Measurements from ENCODE around the gene FREY1. TPM values are rescaled to one million over a fixed set of nuclear protein-coding genes. Genes with fewer than 3 reads are reported as not detected.
A peak's percentile ranks its signal among the peaks of the same experiment; 100 is the strongest.

Gene FREY1
- total and polyA plus RNA-seq, 9 of the 15 experiments (the other 6 are each of a cell fraction or from before 2014, with no cell fraction given), result 0.25 to 1.5 (median 1.1) TPM; not detected in 5

DNA sequence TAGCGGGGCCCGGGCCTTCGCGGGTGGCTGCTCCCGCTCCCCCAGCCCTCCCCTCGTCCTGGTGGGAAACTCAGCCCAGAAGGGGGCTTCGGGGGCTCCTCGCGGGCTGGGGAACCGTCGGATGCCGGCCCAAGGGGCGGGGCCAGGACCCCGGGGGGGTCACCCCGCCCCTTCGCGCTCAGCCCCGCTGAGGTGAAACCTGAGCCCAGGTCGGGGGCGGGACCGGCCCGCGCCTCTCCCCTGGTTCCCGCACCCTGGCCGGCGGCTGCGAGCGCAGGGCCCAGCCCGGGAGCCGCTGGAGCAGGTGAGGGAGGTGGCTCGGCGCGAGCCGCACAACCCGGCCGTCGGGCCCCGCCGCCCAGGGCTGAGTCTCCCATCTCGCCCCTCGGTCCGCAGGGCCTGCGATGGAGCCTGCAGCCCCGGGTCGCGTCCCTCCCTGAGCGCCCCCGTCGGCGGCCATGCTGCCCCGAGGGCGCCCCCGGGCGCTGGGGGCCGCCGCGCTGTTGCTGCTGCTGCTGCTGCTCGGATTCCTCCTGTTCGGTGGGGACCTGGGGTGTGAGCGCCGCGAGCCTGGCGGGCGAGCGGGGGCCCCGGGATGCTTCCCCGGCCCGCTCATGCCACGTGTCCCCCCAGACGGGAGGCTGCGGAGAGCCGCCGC lies 15.5 kb upstream of the FREY1 start, which contains the start of gene LARGE2 (continued):
- TF ChIP-seq TCFL5 (CRISPR knock-in tag; conservative IDR thresholded peaks at IDR 0.05) (no peak), ESRRA (IDR thresholded peaks at IDR 0.05; ENCODE audit: borderline replicate concordance, low read depth) (no peak), KAT8 (IDR thresholded peaks at IDR 0.05; ENCODE audit: low read depth) (no peak), RAD21 (CRISPR knock-in tag; conservative IDR thresholded peaks at IDR 0.05 in 1 of 2, IDR thresholded peaks at IDR 0.05 in 1 of 2) (no peak), SMAD1 (IDR thresholded peaks at IDR 0.05; ENCODE audit: low read depth, low read length, partially characterized antibody) (no peak), POLR2G (IDR thresholded peaks at IDR 0.05; ENCODE audit: low read depth, low read length) (peak; percentile 78), ZNF354B (CRISPR knock-in tag; IDR thresholded peaks at IDR 0.05) (no peak), RBFOX2 (IDR thresholded peaks at IDR 0.05; ENCODE audit: low read depth, low read length) (peak; percentile 52), PHF8 (IDR thresholded peaks at IDR 0.05; ENCODE audit: borderline replicate concordance, low read length) (peak; percentile 51; the same call in 1 of the 2 replicates), NCOA6 (IDR thresholded peaks at IDR 0.05) (peak; percentile 79), ZNF384 (IDR thresholded peaks at IDR 0.05; ENCODE audit: low read depth, low read length) (no peak), EGR1 (conservative IDR thresholded peaks at IDR 0.05) (peak; percentile 55)
- TF ChIP-seq, protein P1, sequence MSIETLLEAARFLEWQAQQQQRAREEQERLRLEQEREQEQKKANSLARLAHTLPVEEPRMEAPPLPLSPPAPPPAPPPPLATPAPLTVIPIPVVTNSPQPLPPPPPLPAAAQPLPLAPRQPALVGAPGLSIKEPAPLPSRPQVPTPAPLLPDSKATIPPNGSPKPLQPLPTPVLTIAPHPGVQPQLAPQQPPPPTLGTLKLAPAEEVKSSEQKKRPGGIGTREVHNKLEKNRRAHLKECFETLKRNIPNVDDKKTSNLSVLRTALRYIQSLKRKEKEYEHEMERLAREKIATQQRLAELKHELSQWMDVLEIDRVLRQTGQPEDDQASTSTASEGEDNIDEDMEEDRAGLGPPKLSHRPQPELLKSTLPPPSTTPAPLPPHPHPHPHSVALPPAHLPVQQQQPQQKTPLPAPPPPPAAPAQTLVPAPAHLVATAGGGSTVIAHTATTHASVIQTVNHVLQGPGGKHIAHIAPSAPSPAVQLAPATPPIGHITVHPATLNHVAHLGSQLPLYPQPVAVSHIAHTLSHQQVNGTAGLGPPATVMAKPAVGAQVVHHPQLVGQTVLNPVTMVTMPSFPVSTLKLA (conservative IDR thresholded peaks at IDR 0.05), result no peak; a peak in 1 of 4 replicates
- TF ChIP-seq, protein P2, sequence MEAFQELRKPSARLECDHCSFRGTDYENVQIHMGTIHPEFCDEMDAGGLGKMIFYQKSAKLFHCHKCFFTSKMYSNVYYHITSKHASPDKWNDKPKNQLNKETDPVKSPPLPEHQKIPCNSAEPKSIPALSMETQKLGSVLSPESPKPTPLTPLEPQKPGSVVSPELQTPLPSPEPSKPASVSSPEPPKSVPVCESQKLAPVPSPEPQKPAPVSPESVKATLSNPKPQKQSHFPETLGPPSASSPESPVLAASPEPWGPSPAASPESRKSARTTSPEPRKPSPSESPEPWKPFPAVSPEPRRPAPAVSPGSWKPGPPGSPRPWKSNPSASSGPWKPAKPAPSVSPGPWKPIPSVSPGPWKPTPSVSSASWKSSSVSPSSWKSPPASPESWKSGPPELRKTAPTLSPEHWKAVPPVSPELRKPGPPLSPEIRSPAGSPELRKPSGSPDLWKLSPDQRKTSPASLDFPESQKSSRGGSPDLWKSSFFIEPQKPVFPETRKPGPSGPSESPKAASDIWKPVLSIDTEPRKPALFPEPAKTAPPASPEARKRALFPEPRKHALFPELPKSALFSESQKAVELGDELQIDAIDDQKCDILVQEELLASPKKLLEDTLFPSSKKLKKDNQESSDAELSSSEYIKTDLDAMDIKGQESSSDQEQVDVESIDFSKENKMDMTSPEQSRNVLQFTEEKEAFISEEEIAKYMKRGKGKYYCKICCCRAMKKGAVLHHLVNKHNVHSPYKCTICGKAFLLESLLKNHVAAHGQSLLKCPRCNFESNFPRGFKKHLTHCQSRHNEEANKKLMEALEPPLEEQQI (IDR thresholded peaks at IDR 0.05), result no peak
- TF ChIP-seq, protein P3, sequence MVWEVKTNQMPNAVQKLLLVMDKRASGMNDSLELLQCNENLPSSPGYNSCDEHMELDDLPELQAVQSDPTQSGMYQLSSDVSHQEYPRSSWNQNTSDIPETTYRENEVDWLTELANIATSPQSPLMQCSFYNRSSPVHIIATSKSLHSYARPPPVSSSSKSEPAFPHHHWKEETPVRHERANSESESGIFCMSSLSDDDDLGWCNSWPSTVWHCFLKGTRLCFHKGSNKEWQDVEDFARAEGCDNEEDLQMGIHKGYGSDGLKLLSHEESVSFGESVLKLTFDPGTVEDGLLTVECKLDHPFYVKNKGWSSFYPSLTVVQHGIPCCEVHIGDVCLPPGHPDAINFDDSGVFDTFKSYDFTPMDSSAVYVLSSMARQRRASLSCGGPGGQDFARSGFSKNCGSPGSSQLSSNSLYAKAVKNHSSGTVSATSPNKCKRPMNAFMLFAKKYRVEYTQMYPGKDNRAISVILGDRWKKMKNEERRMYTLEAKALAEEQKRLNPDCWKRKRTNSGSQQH (CRISPR knock-in tag; IDR thresholded peaks at IDR 0.05), result no peak
- TF ChIP-seq, protein P4, sequence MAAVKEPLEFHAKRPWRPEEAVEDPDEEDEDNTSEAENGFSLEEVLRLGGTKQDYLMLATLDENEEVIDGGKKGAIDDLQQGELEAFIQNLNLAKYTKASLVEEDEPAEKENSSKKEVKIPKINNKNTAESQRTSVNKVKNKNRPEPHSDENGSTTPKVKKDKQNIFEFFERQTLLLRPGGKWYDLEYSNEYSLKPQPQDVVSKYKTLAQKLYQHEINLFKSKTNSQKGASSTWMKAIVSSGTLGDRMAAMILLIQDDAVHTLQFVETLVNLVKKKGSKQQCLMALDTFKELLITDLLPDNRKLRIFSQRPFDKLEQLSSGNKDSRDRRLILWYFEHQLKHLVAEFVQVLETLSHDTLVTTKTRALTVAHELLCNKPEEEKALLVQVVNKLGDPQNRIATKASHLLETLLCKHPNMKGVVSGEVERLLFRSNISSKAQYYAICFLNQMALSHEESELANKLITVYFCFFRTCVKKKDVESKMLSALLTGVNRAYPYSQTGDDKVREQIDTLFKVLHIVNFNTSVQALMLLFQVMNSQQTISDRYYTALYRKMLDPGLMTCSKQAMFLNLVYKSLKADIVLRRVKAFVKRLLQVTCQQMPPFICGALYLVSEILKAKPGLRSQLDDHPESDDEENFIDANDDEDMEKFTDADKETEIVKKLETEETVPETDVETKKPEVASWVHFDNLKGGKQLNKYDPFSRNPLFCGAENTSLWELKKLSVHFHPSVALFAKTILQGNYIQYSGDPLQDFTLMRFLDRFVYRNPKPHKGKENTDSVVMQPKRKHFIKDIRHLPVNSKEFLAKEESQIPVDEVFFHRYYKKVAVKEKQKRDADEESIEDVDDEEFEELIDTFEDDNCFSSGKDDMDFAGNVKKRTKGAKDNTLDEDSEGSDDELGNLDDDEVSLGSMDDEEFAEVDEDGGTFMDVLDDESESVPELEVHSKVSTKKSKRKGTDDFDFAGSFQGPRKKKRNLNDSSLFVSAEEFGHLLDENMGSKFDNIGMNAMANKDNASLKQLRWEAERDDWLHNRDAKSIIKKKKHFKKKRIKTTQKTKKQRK (IDR thresholded peaks at IDR 0.05; ENCODE audit: borderline replicate concordance, low read depth, low read length), result no peak

All from K562 (cell line).